Measurements from ENCODE around the gene BRSK1.

BRSK1 gene

GRCh38 chr19:55276720-55277430 is 6.9 kb upstream of the BRSK1 start:
- Histone ChIP-seq H3K4me3 (ENCODE audit: low read length) (peak overlapping the region; percentile 40), H2AFZ (ENCODE audit: low read length) (0 out of 2 replicates have a peak overlapping the region, but pooled peaks have one; percentile 10), H3K9me2 (replicated peaks; ENCODE audit: insufficient read depth, low read length) (no peaks in the 10 kb centered on the region), H3K4me1 (ENCODE audit: low read length) (peaks cover 44% of the 10 kb centered on the region), H3K27me3 (replicated peaks; ENCODE audit: insufficient read depth, low read length) (no peaks in the 10 kb centered on the region), H3K27ac (ENCODE audit: low read length) (peak overlapping the region; percentile 88), H3F3A (ENCODE audit: insufficient read depth, low read length) (peaks cover 34% of the 10 kb centered on the region), H3K36me3 (replicated peaks; ENCODE audit: insufficient read depth, low read length) (no peaks in the 10 kb centered on the region; the same call in 1 of the 2 replicates), H3K79me2 (ENCODE audit: low read length) (peaks cover 35% of the 10 kb centered on the region), H3K9me3 (replicated peaks; ENCODE audit: insufficient read depth, low read length) (no peaks in the 10 kb centered on the region), H3K9ac (ENCODE audit: low read length) (peak overlapping the region; percentile 53), H3K4me2 (ENCODE audit: low read depth, low read length) (peak overlapping the region; percentile 86), H4K20me1 (ENCODE audit: insufficient read depth, low read length) (no peaks in the 10 kb centered on the region)
- no peak for DNase-seq
- TF ChIP-seq CTCF (IDR thresholded peaks at IDR 0.05; ENCODE audit: low read length): no peak
- TF ChIP-seq EZH2phosphoT487 (IDR thresholded peaks at IDR 0.05; ENCODE audit: low read length): no peak
- TF ChIP-seq EZH2 (optimal IDR thresholded peaks at IDR 0.05; ENCODE audit: low read depth, low read length): no peak

- Histone ChIP-seq H3K4me1 (ENCODE audit: low read length) (peaks cover 44% of the 10 kb centered on the region), H3K79me2 (ENCODE audit: low read length) (peaks cover 35% of the 10 kb centered on the region), H3K36me3 (replicated peaks; ENCODE audit: insufficient read depth, low read length) (no peaks in the 10 kb centered on the region), H4K20me1 (ENCODE audit: insufficient read depth, low read length) (no peaks in the 10 kb centered on the region), H3K9me3 (replicated peaks; ENCODE audit: insufficient read depth, low read length) (no peaks in the 10 kb centered on the region), H3K27ac (ENCODE audit: low read length) (peak overlapping the region; percentile 88), H2AFZ (ENCODE audit: low read length) (no peak overlapping the region), H3K9ac (ENCODE audit: low read length) (peak overlapping the region; percentile 53), H3K9me2 (replicated peaks; ENCODE audit: insufficient read depth, low read length) (no peaks in the 10 kb centered on the region), H3F3A (ENCODE audit: insufficient read depth, low read length) (peaks cover 34% of the 10 kb centered on the region), H3K4me2 (ENCODE audit: low read depth, low read length) (peak overlapping the region; percentile 86), H3K4me3 (ENCODE audit: low read length) (0 out of 2 replicates have a peak overlapping the region, but pooled peaks have one; percentile 40), H3K27me3 (replicated peaks; ENCODE audit: insufficient read depth, low read length) (no peaks in the 10 kb centered on the region)
- TF ChIP-seq CTCF (IDR thresholded peaks at IDR 0.05; ENCODE audit: low read length) (no peak), EZH2phosphoT487 (IDR thresholded peaks at IDR 0.05; ENCODE audit: low read length) (no peak), EZH2 (optimal IDR thresholded peaks at IDR 0.05; ENCODE audit: low read depth, low read length) (no peak)
- no peak for DNase-seq
These were observed 6.3 kb upstream of the BRSK1 start for GRCh38 chr19:55277494-55277893.

DNA sequence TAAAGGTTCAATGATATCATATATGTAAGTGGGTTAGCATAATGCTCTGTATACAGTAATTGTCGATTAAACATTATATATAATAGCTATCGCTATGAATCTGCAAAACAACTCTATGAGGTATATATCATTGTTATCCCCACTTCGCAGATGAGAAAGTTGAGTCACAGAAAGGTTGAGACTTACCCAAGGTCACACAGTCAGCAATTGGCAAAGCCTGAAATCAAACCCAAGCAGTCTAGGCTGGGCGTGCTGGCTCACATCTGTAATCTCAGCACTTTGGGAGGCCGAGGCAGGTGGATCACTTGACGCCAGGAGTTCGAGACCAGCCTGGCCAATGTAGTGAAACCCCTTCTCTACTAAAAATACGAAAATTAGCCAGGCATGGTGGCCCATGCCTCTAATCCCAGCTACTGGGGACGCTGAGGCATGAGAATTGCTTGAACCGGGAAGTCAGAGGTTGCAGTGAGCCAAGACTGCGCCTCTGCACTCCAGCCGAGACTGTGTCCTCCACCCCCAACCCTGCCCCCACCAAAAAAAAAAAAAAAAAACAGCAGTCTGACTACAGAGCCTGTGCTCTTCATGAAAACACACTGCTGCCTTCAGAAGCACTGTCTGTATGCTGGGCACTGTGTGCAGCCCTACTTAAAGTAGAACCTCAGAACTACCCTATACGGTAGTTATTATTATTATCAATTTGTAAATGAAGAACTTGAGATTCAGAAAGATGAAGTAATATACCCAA is 5.2 kb upstream of the BRSK1 start:
- Histone ChIP-seq H3K9me3 (replicated peaks; ENCODE audit: insufficient read depth, low read length) (no peaks in the 10 kb centered on the region), H3K27ac (ENCODE audit: low read length) (no peak overlapping the region), H3K4me1 (ENCODE audit: low read length) (peaks cover 51% of the 10 kb centered on the region), H3K4me2 (ENCODE audit: low read depth, low read length) (peak overlapping the region; percentile 97; the same call in 1 of the 2 replicates), H2AFZ (ENCODE audit: low read length) (no peak overlapping the region), H3K9me2 (replicated peaks; ENCODE audit: insufficient read depth, low read length) (no peaks in the 10 kb centered on the region), H3K4me3 (ENCODE audit: low read length) (peak overlapping the region; percentile 100; the same call in 1 of the 2 replicates), H3K36me3 (replicated peaks; ENCODE audit: insufficient read depth, low read length) (no peaks in the 10 kb centered on the region), H3F3A (ENCODE audit: insufficient read depth, low read length) (peaks cover 34% of the 10 kb centered on the region), H4K20me1 (ENCODE audit: insufficient read depth, low read length) (no peaks in the 10 kb centered on the region), H3K9ac (ENCODE audit: low read length) (no peak overlapping the region; the same call in 1 of the 2 replicates), H3K79me2 (ENCODE audit: low read length) (peaks cover 35% of the 10 kb centered on the region), H3K27me3 (replicated peaks; ENCODE audit: insufficient read depth, low read length) (no peaks in the 10 kb centered on the region)
- TF ChIP-seq EZH2 (optimal IDR thresholded peaks at IDR 0.05; ENCODE audit: low read depth, low read length) (no peak), EZH2phosphoT487 (IDR thresholded peaks at IDR 0.05; ENCODE audit: low read length) (no peak), CTCF (IDR thresholded peaks at IDR 0.05; ENCODE audit: low read length) (no peak)
- no peak for DNase-seq

All from MM.1S (cell line).